CD4-positive, alpha-beta T cell (primary cell): ENCODE data around the gene CASP7. TPM values are rescaled to one million over a fixed set of nuclear protein-coding genes. Genes with fewer than 3 reads are reported as not detected.

Experiments used
- ATAC-seq: fragments of 200-7000 bp; cut with Tn5 transposase; one replicate; pipeline ENCODE4 v1.10.0; 2022; ENCODE audit warnings: mild to moderate bottlenecking; ENCODE audit not compliant: poor library complexity
- CTCF ChIA-PET: fragments of 350-600 bp; sonication (Branson Sonifier 250); formaldehyde crosslinking; loops from one replicate; lab custom pipeline; 2021; ENCODE audit warnings: antibody characterized with exemption, inconsistent platforms; lab: Charles Lee
- POLR2A ChIA-PET: fragments of 350-600 bp; sonication (Branson Sonifier 250); formaldehyde crosslinking; loops from one replicate; lab custom pipeline; 2021; ENCODE audit warnings: antibody characterized with exemption, inconsistent platforms; lab: Charles Lee
- DNase-seq, 14 experiments: peaks; one replicate each; pipeline ENCODE4 v3.0.0-alpha.2; 2013 to 2020; ENCODE audit warnings: mixed read lengths in 2 of 14
- H3K27ac ChIP-seq, 2 donors: one replicate each; pipeline versions ENCODE4 v1.5.1 to v1.7.0; 2013; ENCODE audit warnings: low read length in 2 of 2, low read depth in 1 of 2, mild to moderate bottlenecking in 1 of 2
- H3K27me3 ChIP-seq, 2 experiments: 1 replicate in 1 of 2; 2 replicates in 1 of 2; pipeline versions ENCODE4 v1.6.1 to v1.7.0; 2013; ENCODE audit warnings: low read length in 2 of 2, control low read depth in 1 of 2, mild to moderate bottlenecking in 1 of 2, moderate library complexity in 1 of 2; ENCODE audit not compliant: insufficient read depth in 2 of 2, control insufficient read depth in 1 of 2
- H3K36me3 ChIP-seq: one replicate; pipeline ENCODE4 v1.6.1; 2013; ENCODE audit warnings: low read length, control low read depth; ENCODE audit not compliant: insufficient read depth
- H3K4me1 ChIP-seq: one replicate; pipeline ENCODE4 v1.6.1; 2013; ENCODE audit warnings: low read length, control low read depth; ENCODE audit not compliant: insufficient read depth
- H3K4me3 ChIP-seq: one replicate; pipeline ENCODE4 v1.5.1; 2013; ENCODE audit warnings: mild to moderate bottlenecking, low read length, moderate library complexity
- H3K9me3 ChIP-seq, 2 experiments: 1 replicate in 1 of 2; 2 replicates in 1 of 2; pipeline versions ENCODE4 v1.6.1 to v1.7.0; 2013; ENCODE audit warnings: low read length in 2 of 2, mild to moderate bottlenecking in 2 of 2, control low read depth in 1 of 2, moderate library complexity in 1 of 2; ENCODE audit not compliant: control insufficient read depth in 1 of 2, insufficient read depth in 1 of 2
- H3K27ac Mint-ChIP-seq: one replicate; pipeline ENCODE4 v1.8.0; 2020; ENCODE audit warnings: mixed read lengths
- H3K27me3 Mint-ChIP-seq: one replicate; pipeline ENCODE4 v1.8.0; 2021; ENCODE audit warnings: mixed read lengths
- H3K36me3 Mint-ChIP-seq: one replicate; pipeline ENCODE4 v1.8.0; 2021; ENCODE audit warnings: low read depth, mixed read lengths
- H3K4me1 Mint-ChIP-seq: one replicate; pipeline ENCODE4 v1.8.0; 2021; ENCODE audit warnings: low read depth, mixed read lengths
- H3K4me3 Mint-ChIP-seq: one replicate; pipeline ENCODE4 v1.8.0; 2020; ENCODE audit warnings: mild to moderate bottlenecking, mixed read lengths
- H3K9me3 Mint-ChIP-seq: one replicate; pipeline ENCODE4 v1.8.0; 2020; ENCODE audit warnings: mixed read lengths
- CTCF ChIP-seq: fragments of 200-600 bp; IDR thresholded peaks from one replicate; pipeline ENCODE4 v1.8.0; 2022; ENCODE audit warnings: antibody characterized with exemption, mild to moderate bottlenecking
- intact Hi-C, 2 experiments: fragments of 100-400 bp; cut with DNase I in 1 of 2; cut with micrococcal nuclease in 1 of 2; formaldehyde crosslinking; loops; one replicate each; pipeline versions ENCODE4 v1.15.1 to v1.9.0; 2023 to 2025; cut with DNase I, micrococcal nuclease
- total RNA-seq, 174 experiments: library from RNA in 2 of 174; stranded (reverse) in 2 of 174; gene quantifications; one replicate each; pipeline ENCODE4 v1.2.3 and lab custom pipeline; 2021 to 2026

The CASP7 gene
- total RNA-seq, 2 experiments from 2014 or later = 8.5 to 8.6 TPM

GRCh38 chr10:113689574-113689973, 9.9 kb downstream of the CASP7 start:
- ChIA-PET CTCF (no interaction called here), POLR2A (interaction anchor here (1.2 kb wide), 1 partner anchor 10 kb away, joined by 3 read pairs; no protein-coding TSS in a partner anchor)
- H3K27ac Mint-ChIP-seq = no peak overlapping the region
- Histone ChIP-seq H3K4me3 (no peak overlapping the region), H3K4me1 (no peaks in the 10 kb centered on the region), H3K27me3 (no peaks in the 10 kb centered on the region), H3K9me3 (peaks cover 16 to 43% of the 10 kb centered on the region in 2 experiments), H3K27ac (no peak overlapping the region), H3K36me3 (peaks cover 19% of the 10 kb centered on the region)
- TF ChIP-seq CTCF = no peak
- H3K4me1 Mint-ChIP-seq = peaks cover 25% of the 10 kb centered on the region
- peaks cover 16% of the 10 kb centered on the region for H3K9me3 Mint-ChIP-seq
- DNase-seq = no peak
- ATAC-seq = no peak
- peaks cover 90% of the 10 kb centered on the region for H3K36me3 Mint-ChIP-seq
- intact Hi-C loops = loop anchor here in 1 of 2 experiments (10.0 kb wide), 2 partner anchors 165 to 275 kb away; partner anchors contain the start of genes DCLRE1A and NHLRC2
- no peaks in the 10 kb centered on the region for H3K27me3 Mint-ChIP-seq
- H3K4me3 Mint-ChIP-seq = no peak overlapping the region

GRCh38 chr10:113690749-113691148, 11.0 kb downstream of the CASP7 start:
- DNase-seq (no peak), ATAC-seq (no peak)
- no peaks in the 10 kb centered on the region for H3K27me3 Mint-ChIP-seq
- ChIA-PET POLR2A (interaction anchor here (1.2 kb wide), 1 partner anchor 11 kb away, joined by 3 read pairs; no protein-coding TSS in a partner anchor), CTCF (no interaction called here)
- peaks cover 12% of the 10 kb centered on the region for H3K9me3 Mint-ChIP-seq
- Histone ChIP-seq H3K4me3 (no peak overlapping the region), H3K36me3 (peaks cover 19% of the 10 kb centered on the region), H3K27me3 (no peaks in the 10 kb centered on the region), H3K27ac (no peak overlapping the region), H3K4me1 (peaks cover 2% of the 10 kb centered on the region), H3K9me3 (peaks cover 16 to 43% of the 10 kb centered on the region in 2 experiments)
- H3K36me3 Mint-ChIP-seq = peaks cover 91% of the 10 kb centered on the region
- H3K27ac Mint-ChIP-seq = no peak overlapping the region
- intact Hi-C loops = no loop called here
- no peak overlapping the region for H3K4me3 Mint-ChIP-seq
- peaks cover 20% of the 10 kb centered on the region for H3K4me1 Mint-ChIP-seq
- TF ChIP-seq CTCF = no peak

- Mint-ChIP-seq H3K4me3 (no peak overlapping the region), H3K27me3 (no peaks in the 10 kb centered on the region), H3K36me3 (peaks cover 91% of the 10 kb centered on the region), H3K4me1 (peaks cover 20% of the 10 kb centered on the region), H3K9me3 (peaks cover 12% of the 10 kb centered on the region), H3K27ac (no peak overlapping the region)
- H3K4me3 ChIP-seq = no peak overlapping the region
- ChIA-PET CTCF (no interaction called here), POLR2A (no interaction called here)
- no peaks in the 10 kb centered on the region for H3K27me3 ChIP-seq
- H3K27ac ChIP-seq = no peak overlapping the region
- H3K4me1 ChIP-seq = peaks cover 2% of the 10 kb centered on the region
- TF ChIP-seq CTCF = no peak
- H3K9me3 ChIP-seq = peaks cover 16 to 37% of the 10 kb centered on the region in 2 experiments
- H3K36me3 ChIP-seq = peaks cover 19% of the 10 kb centered on the region
- intact Hi-C loops = no loop called here
- no peak for ATAC-seq
- no peak for DNase-seq
Observed at GRCh38 chr10:113691381-113691780, 11.7 kb downstream of the CASP7 start.
